ENCODE measurements around the gene FAF2.
"Not testable (repeated sequence)": the region's sequence is repeated elsewhere in the genome, so short reads cannot be mapped to it uniquely, and the experiment has no call there.

The FAF2 gene, protein sequence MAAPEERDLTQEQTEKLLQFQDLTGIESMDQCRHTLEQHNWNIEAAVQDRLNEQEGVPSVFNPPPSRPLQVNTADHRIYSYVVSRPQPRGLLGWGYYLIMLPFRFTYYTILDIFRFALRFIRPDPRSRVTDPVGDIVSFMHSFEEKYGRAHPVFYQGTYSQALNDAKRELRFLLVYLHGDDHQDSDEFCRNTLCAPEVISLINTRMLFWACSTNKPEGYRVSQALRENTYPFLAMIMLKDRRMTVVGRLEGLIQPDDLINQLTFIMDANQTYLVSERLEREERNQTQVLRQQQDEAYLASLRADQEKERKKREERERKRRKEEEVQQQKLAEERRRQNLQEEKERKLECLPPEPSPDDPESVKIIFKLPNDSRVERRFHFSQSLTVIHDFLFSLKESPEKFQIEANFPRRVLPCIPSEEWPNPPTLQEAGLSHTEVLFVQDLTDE
- 45.2 to 47.9 reads per million in 2 donors for total RNA-seq

- DNase-seq: peak; percentile 93 to 99 (median 97)
Observed at GRCh38 chr5:176447978-176448608, at the start of gene FAF2. TSS of gene FAF2 (plus strand) at chr5:176448385. CDS start at chr5:176448408, 23 bp downstream.

DNA sequence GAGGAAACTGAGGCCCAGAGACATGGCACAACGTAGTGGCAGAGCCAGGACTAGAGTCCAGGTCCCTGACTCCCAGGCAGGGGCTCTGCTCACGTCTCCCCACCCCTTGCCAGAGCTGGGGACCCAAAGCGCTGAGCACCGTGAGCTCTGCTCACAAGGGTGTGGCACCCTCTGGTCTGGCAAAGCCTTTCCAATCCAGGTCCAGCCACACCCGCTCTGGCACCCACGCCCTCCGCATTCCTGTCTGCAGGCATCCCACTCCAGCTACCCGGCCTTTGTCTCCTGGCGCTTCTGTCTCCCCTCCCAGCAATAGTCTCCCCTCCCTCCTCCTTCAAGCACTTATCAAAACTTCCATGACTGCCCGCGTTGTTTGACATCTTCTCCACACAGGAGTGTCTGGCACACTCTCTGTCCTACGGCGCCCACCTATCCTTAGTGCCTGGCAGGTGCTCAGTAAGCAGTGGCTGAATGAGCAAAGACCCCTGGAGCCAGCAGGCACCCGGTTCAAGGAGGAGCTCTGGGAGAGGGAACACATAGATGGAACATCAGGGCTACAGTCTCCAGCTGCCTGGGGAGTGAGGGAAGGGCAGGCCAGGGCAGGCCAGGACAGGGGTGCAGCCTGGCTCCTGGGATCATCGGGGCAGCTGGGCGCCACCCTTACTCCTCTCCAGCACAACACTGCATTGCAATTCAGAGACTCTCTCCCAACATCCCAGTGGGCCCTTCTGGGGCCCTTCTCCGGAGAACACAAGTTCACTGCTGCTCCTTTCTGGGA lies 47.6 kb upstream of the FAF2 start:
- DNase-seq: no peak

DNA sequence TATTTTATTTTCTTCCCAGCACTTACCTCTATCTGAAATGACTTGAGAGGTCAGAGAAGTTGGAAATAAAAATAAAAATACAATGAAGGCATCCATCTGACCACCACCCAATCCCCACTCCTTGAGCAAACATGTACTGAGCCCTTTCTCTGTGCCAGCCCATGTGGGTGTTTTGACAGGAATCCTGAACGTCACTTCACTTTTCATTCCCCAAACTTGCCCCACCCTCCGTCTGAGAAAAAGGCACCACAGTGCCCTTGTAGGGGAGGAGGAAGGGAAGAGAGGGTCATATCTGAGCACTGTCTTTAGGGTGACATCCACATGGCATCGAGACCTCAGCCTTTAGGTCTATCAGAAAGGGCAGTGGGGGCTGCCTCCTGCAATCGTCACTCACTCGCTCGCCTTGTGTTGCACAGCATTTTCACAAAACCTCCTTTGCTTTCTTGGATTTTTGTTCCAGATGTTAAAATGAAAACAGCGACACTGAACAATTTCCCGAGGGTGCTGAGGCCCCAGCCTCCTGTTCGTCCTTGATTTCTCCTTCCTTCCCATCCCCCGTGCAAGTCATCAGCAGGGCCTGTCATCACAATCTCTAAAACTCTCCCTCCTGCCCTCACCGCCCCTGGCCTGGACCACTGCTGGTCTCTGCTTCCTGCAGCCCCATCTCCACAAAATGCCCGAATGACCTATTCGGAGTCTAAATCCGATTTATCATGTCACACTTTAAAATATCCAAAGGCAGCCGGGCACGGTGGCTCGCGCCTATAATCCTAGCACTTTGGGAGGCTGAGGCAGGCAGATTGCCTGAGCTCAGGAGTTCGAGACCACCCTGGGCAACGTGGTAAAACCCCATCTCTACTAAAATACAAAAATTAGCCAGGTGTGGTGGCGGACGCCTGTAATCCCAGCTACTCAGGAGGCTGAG lies 46.6 kb upstream of the FAF2 start:
- no peak for DNase-seq

- no peak for DNase-seq
Observed at GRCh38 chr5:176405656-176406435, 42.3 kb upstream of the FAF2 start.

DNA sequence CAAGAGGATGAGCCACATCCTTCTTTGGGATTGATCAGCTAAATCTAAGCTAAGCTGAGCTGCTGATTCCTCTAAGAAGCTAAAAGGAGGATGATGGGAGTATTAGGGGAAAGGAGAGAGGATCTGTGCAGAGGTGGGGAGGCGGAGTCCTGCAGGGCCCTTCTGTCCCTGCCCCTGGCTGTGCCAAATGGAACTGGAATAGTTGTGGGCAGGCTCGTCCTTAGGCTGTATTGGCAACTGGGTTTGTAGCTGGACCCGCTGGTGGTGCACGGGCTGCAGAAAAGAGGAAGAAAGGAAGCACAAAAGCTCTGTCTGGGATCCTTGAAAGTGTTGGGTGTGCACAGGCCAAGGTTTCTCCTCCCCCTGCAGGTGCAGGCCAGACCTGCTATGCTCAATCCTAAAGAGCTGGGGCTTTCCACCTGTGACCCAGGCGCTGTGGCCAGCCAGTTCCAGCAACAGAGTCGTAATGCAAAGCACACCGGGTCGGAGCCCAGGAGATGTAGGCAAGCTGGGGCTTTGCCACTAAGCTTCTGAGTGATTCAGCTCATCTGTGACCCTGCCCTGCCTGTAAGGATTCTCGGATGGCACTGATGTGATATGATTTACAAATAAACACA lies 41.6 kb upstream of the FAF2 start:
- no peak for DNase-seq

- DNase-seq: no peak
Observed at GRCh38 chr5:176407456-176408251, 40.5 kb upstream of the FAF2 start.

- DNase-seq: not testable (repeated sequence)
Observed at GRCh38 chr5:176408252-176408573, 40.0 kb upstream of the FAF2 start.

- DNase-seq: no peak
Observed at GRCh38 chr5:176408590-176408989, 39.6 kb upstream of the FAF2 start.

DNA sequence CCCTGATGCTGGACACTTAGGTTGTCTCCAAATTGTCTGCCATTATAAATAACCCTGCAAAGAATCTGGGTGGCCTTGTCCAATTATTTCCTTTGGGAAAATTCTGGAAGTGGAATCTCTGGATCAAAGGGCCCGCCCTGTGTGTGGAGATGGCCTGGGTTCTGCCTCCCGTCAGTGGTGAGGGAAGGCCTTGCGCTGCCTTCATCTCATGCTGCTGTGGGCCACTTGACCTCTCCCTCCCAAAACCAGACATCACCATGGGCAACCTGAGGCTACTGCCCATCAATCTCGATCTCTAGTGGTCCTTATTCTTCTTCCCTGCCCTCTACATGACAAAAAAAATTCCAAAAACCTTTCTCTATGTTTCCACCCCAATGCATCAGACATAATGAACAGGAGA lies 38.4 kb upstream of the FAF2 start:
- DNase-seq: no peak

GRCh38 chr5:176410486-176411180 lies 37.6 kb upstream of the FAF2 start:
- no peak for DNase-seq

- no peak for DNase-seq
Observed at GRCh38 chr5:176412517-176413254, 35.5 kb upstream of the FAF2 start.

- no peak for DNase-seq
Observed at GRCh38 chr5:176413255-176413565, 35.0 kb upstream of the FAF2 start.

GRCh38 chr5:176413709-176414191 lies 34.4 kb upstream of the FAF2 start:
- no peak for DNase-seq

- peak in 1 of 5 experiments; percentile 22 for DNase-seq
Observed at GRCh38 chr5:176414704-176415103, 33.5 kb upstream of the FAF2 start.

GRCh38 chr5:176415240-176415951 lies 32.8 kb upstream of the FAF2 start:
- DNase-seq: no peak

- DNase-seq: peak; percentile 80 to 91 (median 89)
Observed at GRCh38 chr5:176415952-176416924, 31.9 kb upstream of the FAF2 start, which contains the start of gene CLTB. TSS of gene CLTB (minus strand) at chr5:176416539. CDS start at chr5:176416363, 176 bp downstream.

DNA sequence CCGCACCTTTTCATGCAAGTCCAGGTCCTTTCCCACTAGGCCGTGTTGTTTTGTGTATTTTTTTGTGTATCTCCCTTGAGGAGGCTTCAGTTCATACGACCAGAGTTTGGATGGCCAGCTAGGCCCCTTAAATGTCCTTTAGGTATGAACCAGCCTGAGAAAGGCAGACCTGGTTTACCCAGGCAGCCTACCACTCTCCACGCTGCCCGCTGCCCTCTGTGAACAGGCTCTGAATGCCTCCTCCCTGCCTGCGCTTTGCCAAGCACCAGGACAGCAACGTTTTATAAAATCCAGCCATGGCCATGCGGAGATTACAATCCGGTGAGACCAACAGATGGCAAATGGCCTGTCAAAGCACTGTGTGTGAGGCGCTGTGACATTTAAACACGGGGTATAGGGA lies 31.2 kb upstream of the FAF2 start:
- DNase-seq: no peak
